GM12864 (cell line): Measurements from ENCODE around the gene SLC41A1.

Experiments used
- DNase-seq: peaks from one replicate; pipeline ENCODE4 v3.0.0-alpha.2; 2011; ENCODE audit warnings: low read depth
- H3K4me3 ChIP-seq: 2 replicates; pipeline ENCODE4 v1.5.1; 2011; ENCODE audit warnings: mild to moderate bottlenecking, low read depth, low read length, control low read depth
- CTCF ChIP-seq: IDR thresholded peaks from 2 replicates; pipeline ENCODE4 v1.5.1; 2011; ENCODE audit warnings: low read depth, mild to moderate bottlenecking, moderate library complexity, low read length, control low read depth, inconsistent platforms; ENCODE audit errors: missing control alignments

SLC41A1 gene

DNA sequence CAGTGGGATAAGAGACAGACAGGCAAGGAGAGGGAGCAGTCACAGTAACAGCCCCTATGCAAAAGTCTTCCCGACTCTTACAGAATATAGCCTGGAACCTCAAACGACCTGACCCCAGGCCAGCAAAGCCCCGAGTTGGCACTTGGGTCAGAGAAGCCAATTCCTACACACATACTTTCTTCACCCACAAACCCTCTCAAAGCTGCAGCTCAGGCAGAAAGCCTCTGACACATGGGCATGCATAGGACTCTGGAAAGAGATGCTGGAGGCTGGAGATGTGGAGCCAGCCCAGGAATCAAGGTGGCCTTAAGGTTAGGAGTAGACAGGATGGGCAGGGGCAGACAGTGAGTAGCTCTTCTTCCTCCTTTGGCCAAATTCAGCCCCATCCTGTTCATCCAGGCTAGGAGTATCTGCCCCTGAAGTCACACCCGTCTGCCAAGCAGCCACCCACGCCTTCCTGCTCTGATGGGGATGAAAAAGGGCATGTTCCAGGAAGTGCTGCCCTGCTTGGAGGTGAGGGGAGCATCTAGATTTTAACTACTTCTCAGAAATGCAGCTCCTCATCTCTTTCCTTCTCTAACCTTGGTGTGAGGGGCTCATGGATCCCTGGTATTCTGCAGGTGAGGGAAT, 7.8 kb downstream of the SLC41A1 start:
- H3K4me3 ChIP-seq: no peak overlapping the region
- no peak for TF ChIP-seq CTCF
- no peak for DNase-seq

GRCh38 chr1:205804605-205805004, 8.4 kb downstream of the SLC41A1 start:
- no peak for DNase-seq
- no peak overlapping the region for H3K4me3 ChIP-seq
- TF ChIP-seq CTCF: no peak

GRCh38 chr1:205803986-205804385, 9.0 kb downstream of the SLC41A1 start:
- no peak for DNase-seq
- H3K4me3 ChIP-seq: no peak overlapping the region
- no peak for TF ChIP-seq CTCF

GRCh38 chr1:205802060-205802459, 10.9 kb downstream of the SLC41A1 start:
- no peak for DNase-seq
- no peak overlapping the region for H3K4me3 ChIP-seq
- no peak for TF ChIP-seq CTCF

GRCh38 chr1:205800981-205801703, 11.9 kb downstream of the SLC41A1 start:
- no peak for TF ChIP-seq CTCF
- H3K4me3 ChIP-seq: no peak overlapping the region
- DNase-seq: no peak

GRCh38 chr1:205800427-205800826, 12.6 kb downstream of the SLC41A1 start:
- no peak for DNase-seq
- no peak overlapping the region for H3K4me3 ChIP-seq
- no peak for TF ChIP-seq CTCF

DNA sequence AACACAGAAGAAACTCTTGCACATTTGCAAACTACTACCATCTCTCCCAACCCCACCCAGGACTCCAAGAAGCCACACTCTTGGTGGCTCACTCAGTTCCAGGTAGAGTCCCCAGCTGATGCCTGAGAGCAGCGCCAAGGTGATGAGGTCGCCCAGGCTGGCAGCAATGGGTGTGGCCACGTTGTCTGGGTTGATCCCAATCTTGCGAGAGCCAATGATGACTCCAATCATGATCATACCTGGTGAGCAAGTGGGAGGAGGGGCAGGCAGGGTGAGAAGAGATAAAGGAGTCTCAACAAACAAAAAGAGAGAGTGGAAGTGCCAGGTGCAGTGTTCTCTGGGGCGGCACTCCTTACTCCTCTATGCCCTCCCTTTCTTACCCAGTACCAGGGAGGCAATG, 14.4 kb downstream of the SLC41A1 start:
- no peak for TF ChIP-seq CTCF
- no peak for DNase-seq
- no peak overlapping the region for H3K4me3 ChIP-seq
